ENCODE results near the gene FOXN3.

Gene FOXN3

GRCh38 chr14:89359477-89360222 is 57.4 kb downstream of the FOXN3 start:
- DNase-seq: no peak

GRCh38 chr14:89357655-89358297 is 59.3 kb downstream of the FOXN3 start:
- DNase-seq: no peak

GRCh38 chr14:89356927-89357326 is 60.1 kb downstream of the FOXN3 start:
- no peak for DNase-seq

GRCh38 chr14:89356496-89356895 is 60.5 kb downstream of the FOXN3 start:
- no peak for DNase-seq

DNA sequence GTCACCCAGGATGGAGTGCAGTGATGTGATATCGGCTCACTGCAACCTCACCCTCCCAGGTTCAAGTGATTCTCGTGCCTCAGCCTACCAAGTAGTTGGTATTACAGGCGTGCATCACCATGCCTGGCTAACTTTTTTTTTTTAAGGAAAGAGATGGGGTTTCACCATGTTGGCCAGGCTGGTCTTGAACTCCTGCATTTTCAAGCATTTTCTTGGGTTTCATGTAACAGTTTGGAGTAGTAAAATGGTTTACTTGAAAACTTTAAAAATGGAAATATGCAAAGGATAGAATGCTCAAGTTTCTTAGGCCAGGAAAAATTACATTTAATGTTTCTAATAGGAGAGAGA is 63.3 kb downstream of the FOXN3 start:
- no peak for DNase-seq

DNA sequence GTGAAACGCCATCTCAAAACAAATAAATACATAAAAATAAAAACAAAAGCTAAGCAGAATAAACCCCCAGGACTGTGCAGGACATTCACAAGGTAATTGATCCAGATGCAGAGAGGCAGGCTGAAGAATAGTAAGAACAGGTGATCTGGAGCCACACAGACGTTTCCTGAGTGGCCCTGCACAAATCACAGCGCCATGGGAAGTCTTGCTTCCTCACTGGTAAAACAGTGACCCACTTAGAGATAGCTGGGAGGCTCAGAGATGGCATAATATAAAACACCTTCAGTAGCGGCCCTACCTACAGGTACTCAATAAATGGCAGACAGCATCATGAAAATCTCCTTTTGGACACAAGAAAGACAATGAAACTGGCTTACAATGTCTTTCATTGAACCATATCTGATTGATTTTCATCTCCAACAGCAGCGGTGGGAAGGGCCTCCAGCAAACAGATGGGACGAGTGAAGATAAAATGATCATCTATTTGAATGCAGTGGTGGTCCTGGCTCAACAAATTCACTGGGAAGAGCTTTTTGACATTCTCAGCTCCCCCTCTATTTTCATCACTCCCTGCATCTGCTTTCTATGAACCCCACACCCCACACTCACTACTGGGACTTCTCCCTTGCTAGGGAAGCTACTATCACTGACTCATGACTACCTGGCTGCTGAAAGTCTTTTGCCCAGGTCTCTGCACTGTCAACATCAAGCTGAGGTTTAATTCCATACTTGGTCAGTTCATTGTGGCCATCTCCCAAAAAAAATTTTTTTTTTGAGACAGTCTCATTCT is 63.9 kb downstream of the FOXN3 start:
- no peak for DNase-seq

GRCh38 chr14:89351516-89352404 is 65.3 kb downstream of the FOXN3 start:
- DNase-seq: peak; percentile 19

GRCh38 chr14:89351221-89351515 is 65.9 kb downstream of the FOXN3 start:
- no peak for DNase-seq

GRCh38 chr14:89350152-89350551 is 66.9 kb downstream of the FOXN3 start:
- no peak for DNase-seq

DNA sequence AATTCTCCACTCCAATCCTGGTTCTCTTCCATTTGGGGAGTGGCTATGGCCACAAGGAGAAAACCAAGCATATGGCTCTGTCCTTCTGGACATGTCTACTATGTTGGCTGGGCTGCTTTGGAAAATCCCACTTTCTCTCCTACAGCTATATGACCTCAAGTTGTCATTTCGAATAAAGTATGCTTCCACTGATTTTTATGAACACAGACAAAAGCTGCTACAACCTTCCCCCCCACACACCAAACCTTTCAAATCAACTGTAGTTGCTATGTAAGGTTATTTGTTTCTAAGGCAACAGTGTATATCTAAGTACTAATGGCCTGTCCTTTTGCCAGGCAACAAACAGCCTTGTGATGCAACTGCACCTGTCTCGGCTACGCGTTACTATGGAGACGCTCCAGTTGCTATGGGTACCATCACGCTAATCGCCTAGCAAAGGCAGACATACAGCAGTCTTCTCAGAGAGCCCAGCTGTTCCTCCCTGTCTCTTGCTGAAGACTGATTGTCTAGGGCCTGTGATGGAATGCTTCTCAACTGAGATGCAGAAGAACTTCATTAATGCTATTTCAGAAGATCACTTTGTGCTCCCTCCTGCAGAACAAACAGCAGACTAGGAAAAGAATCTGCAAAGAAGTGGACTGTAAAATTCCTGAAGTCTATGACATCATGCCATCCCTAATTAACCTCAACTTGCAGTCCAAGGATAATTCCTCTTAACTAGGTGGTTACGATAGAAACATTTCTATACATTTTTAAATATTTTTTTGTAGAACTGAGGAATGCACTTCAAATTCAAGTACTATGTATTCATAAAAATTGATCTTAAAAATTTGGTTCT is 67.6 kb downstream of the FOXN3 start:
- no peak for DNase-seq

DNA sequence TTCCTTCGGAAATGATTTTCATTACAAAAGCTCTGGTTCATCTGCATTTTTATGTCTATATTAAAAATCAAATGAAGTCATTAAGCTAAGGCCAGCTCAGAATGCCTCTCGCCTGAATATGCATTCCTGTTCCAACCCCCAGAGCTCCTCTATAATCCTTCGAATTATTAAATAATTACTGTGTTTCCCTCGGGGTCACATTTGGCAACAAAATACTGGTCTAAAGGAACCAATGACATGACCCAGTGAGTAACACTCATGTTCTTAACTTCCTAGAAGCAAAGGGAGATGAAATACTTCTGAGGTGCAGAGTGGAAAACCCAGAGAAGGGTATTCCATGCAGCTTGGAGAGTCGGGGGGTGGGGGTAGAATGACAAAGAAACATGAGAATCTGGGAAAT is 68.3 kb downstream of the FOXN3 start:
- DNase-seq: no peak

DNA sequence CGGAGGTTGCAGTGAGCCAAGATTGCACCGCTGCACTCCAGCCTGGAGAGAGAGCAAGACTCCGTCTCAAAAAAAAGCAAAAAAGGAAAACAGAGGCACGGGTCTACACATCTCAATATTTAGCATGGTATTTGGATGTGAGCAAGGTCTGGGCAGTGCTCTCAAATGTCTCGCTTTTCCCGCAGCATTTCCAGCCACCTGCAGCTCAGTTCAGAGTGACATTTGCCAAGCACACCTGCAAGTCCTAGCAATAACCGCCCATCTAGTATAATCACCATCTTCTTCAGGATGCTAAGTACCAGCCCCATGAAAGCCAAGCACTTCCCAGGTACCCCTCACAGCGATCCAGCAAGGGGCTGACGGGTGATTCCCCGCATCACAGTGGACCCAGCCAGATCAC is 69.1 kb downstream of the FOXN3 start:
- no peak for DNase-seq

- no peak for DNase-seq
Observed at GRCh38 chr14:89344920-89345254, 72.1 kb downstream of the FOXN3 start.

DNA sequence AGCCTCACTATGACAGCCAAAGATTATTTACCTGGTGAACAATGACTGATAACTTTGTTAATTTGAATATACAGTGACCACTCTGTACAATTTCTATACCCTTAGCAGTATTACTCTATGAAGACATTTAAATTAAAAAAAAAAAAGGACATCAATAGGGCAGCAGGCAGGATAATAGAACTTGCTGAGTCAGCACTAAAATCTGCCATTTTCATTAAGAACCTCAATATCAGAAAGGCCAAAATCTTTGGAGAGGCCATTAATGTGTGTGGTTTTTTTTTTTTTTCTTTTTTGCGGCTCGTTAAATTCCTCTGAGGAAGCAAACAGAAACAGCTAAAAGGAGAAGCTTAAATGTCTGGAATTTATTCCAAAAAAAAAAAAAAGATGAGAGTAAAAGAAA is 73.7 kb downstream of the FOXN3 start:
- no peak for DNase-seq

GRCh38 chr14:89342049-89342448 is 75.0 kb downstream of the FOXN3 start:
- no peak for DNase-seq

DNA sequence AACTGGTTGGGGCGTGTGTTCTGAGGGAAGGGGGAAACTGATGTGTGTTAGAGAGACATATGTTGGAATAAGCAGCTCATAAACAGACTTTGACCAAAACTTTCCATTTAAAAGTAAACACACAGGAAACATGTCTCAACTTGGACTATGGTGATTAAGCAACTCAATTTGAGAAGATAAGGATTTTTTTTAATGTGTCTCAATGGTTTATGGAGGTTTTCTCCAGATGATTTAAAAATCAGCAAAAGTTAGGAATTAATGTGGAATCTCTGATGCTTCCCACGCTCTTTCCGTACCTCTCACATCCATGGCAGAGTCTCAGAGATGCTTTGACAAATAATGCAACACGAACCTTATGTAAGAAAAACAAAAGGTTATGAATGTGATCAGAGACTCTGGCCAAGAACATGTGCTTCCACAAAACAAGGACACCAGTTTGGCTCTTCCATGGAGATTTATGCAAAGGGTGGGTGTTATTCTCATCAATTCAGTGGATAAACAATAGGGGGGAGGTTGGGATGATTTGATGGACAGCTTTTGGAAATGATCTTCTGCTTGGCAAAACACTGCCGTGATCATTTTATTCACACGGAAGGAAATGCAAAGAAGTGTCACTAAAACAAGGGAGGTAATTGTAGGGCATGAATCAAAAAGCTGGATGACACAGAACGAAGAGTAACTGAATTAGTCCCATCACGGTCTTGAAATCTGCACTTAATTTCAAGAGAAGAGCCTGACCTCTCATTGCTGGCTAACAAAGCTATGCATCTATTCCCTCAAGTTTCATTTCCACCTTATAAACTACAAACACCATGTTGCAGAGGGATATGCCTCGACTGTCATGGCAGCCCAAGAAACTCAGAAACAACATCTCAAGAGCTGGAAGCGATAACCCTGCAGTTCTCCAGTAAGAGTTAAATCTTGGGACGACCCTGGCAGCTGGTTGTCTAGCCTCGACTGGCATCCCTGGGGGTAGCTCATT is 76.5 kb downstream of the FOXN3 start:
- DNase-seq: no peak

DNA sequence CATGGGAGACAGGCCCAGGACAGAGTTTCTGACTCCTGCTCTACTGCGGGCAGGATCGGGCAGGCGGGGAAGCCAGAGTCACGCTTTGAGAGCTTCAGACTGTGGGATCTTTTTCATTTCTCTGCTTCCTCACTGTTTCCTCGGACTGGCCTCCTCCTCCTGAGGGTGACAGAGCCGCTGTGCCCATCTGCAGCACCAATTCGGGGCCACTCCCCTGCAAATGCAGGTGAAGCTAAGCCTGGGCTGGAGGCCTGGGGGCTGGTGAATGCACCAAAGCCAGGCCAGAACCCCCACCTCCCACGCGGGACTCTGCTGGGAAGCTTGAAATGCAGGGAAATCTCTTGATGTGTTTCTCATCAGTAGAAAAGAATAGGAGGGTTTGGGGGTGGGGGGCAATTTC is 77.5 kb downstream of the FOXN3 start:
- DNase-seq: no peak

DNA sequence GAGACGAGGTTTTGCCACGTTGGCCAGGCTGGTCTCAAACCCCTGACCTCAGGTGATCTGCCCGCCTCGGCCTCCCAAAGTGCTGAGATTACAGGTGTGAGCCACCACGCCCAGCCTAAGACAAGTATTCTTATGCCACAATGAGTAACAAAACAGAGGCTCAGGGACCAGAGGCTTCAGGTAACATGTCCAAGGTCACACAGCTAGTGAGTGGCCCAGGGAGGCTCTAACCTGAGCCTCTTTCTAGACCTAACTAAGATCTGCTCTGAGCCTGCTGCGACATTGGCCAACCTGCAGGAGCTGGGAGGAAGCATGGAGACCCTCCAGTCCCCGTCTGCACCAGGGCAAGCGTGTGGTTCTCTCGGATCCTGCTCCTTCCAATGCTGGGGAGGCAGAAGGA is 77.9 kb downstream of the FOXN3 start:
- DNase-seq: no peak

DNA sequence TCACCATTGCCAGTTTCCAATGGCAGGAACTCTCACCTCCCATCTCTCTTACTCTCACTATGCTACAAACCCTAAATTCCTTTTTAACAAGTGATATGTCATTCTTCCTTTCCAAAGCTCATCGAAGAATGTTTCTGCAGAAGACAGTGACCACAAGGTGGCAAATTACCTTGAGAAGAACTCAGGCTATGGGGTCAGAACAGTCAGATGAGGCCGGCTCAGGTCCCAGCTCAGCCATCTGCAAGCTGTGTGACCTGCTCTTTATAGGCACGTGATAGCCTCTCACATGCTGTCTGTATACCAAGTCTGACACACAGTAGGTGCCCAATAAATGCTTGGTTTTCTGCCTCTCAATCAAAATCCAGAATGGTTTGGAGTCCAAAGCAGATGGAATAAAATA is 80.7 kb downstream of the FOXN3 start:
- no peak for DNase-seq

- DNase-seq: no peak
Observed at GRCh38 chr14:89332031-89332430, 85.0 kb downstream of the FOXN3 start.

DNA sequence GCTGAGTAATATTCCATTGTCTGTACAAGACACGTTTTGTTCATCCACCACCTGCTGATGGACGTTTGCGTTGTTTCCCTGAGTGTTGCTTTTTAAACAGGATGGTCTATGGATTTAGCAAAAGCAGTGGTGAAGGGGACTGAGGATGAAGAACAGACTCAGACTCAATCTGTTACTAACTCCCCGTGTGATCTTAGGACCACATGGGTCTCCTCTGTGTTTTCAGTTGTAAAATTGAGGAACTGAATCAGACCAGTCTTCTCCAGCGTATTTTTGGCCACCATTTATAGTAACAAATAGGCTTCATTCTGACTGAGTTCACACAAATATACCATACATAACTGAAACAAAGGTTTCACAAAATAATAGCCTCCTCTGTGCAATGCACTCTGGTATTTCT is 85.6 kb downstream of the FOXN3 start:
- no peak for DNase-seq

Measured in NK-92 treated with Interleukin-12 subunit alpha and Interleukin-12 subunit beta, amount 100 ng/mL, for 24 hours (cell line).